HCT116 (cell line): ENCODE data around the gene PHKG2.

Experiments
- CBX3 ChIP-seq: IDR thresholded peaks from 2 replicates; pipeline ENCODE4 v1.6.1; 2012; ENCODE audit warnings: low read depth
- CEBPB ChIP-seq: IDR thresholded peaks from 2 replicates; pipeline ENCODE4 v1.6.1; 2012; ENCODE audit warnings: low read depth
- EZH2 ChIP-seq: fragments of 200-600 bp; sonication (generic); IDR thresholded peaks from 2 replicates; pipeline ENCODE4 v1.6.1; 2017; ENCODE audit warnings: antibody characterized with exemption, mixed run types
- EZH2phosphoT487 ChIP-seq: fragments of 200-600 bp; IDR thresholded peaks from 2 replicates; pipeline ENCODE4 v1.6.1; 2018; ENCODE audit warnings: antibody characterized with exemption, borderline replicate concordance
- SIN3A ChIP-seq: IDR thresholded peaks from 2 replicates; pipeline ENCODE4 v1.6.1; 2012; ENCODE audit warnings: low read depth
- TCF7L2 ChIP-seq: IDR thresholded peaks from 2 replicates; pipeline ENCODE4 v1.7.0; 2011; ENCODE audit warnings: borderline replicate concordance, inconsistent platforms; ENCODE audit not compliant: insufficient read depth, insufficient read length; ENCODE audit errors: extremely low read depth
- ZFX ChIP-seq: fragments of 450-650 bp; IDR thresholded peaks from 2 replicates; pipeline ENCODE4 v1.6.1; 2017
- ZNF274 ChIP-seq: fragments of 200-500 bp; sonication (Bioruptor generic); IDR thresholded peaks from 2 replicates; pipeline ENCODE4 v1.6.1; 2014; ENCODE audit warnings: mild to moderate bottlenecking, low read depth, low read length, inconsistent platforms
- TF ChIP-seq, protein P1 (sequence below), 3 experiments: fragments of 200-600 bp in 1 of 3; sonication (generic) in 1 of 3; IDR thresholded peaks in 2 of 3; conservative IDR thresholded peaks in 1 of 3; 2 replicates each; pipeline ENCODE4 v1.5.1; 2012 to 2017; ENCODE audit warnings: low read depth in 2 of 3, low read length in 2 of 3, antibody characterized with exemption in 1 of 3, borderline replicate concordance in 1 of 3, control low read depth in 1 of 3, mild to moderate bottlenecking in 1 of 3, mixed read lengths in 1 of 3, mixed run types in 1 of 3, moderate library complexity in 1 of 3; ENCODE audit not compliant: insufficient read depth in 1 of 3
- TF ChIP-seq, protein P2 (sequence below): IDR thresholded peaks from 2 replicates; pipeline ENCODE4 v1.6.1; 2012; ENCODE audit warnings: low read depth
- TF ChIP-seq, protein P3 (sequence below): IDR thresholded peaks from 2 replicates; pipeline ENCODE4 v1.6.1; 2012
- TF ChIP-seq, protein P4 (sequence below): IDR thresholded peaks from 2 replicates; pipeline ENCODE4 v1.6.1; 2012

- TF ChIP-seq, protein P1, sequence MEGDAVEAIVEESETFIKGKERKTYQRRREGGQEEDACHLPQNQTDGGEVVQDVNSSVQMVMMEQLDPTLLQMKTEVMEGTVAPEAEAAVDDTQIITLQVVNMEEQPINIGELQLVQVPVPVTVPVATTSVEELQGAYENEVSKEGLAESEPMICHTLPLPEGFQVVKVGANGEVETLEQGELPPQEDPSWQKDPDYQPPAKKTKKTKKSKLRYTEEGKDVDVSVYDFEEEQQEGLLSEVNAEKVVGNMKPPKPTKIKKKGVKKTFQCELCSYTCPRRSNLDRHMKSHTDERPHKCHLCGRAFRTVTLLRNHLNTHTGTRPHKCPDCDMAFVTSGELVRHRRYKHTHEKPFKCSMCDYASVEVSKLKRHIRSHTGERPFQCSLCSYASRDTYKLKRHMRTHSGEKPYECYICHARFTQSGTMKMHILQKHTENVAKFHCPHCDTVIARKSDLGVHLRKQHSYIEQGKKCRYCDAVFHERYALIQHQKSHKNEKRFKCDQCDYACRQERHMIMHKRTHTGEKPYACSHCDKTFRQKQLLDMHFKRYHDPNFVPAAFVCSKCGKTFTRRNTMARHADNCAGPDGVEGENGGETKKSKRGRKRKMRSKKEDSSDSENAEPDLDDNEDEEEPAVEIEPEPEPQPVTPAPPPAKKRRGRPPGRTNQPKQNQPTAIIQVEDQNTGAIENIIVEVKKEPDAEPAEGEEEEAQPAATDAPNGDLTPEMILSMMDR (IDR thresholded peaks at IDR 0.05 in 2 of 3, conservative IDR thresholded peaks at IDR 0.05 in 1 of 3; ENCODE audit: borderline replicate concordance in 1 of 3, insufficient read depth in 1 of 3, low read depth in 2 of 3, low read length in 2 of 3) = no peak
- TF ChIP-seq SIN3A = no peak
- TF ChIP-seq TCF7L2 = no peak
- TF ChIP-seq, protein P2, sequence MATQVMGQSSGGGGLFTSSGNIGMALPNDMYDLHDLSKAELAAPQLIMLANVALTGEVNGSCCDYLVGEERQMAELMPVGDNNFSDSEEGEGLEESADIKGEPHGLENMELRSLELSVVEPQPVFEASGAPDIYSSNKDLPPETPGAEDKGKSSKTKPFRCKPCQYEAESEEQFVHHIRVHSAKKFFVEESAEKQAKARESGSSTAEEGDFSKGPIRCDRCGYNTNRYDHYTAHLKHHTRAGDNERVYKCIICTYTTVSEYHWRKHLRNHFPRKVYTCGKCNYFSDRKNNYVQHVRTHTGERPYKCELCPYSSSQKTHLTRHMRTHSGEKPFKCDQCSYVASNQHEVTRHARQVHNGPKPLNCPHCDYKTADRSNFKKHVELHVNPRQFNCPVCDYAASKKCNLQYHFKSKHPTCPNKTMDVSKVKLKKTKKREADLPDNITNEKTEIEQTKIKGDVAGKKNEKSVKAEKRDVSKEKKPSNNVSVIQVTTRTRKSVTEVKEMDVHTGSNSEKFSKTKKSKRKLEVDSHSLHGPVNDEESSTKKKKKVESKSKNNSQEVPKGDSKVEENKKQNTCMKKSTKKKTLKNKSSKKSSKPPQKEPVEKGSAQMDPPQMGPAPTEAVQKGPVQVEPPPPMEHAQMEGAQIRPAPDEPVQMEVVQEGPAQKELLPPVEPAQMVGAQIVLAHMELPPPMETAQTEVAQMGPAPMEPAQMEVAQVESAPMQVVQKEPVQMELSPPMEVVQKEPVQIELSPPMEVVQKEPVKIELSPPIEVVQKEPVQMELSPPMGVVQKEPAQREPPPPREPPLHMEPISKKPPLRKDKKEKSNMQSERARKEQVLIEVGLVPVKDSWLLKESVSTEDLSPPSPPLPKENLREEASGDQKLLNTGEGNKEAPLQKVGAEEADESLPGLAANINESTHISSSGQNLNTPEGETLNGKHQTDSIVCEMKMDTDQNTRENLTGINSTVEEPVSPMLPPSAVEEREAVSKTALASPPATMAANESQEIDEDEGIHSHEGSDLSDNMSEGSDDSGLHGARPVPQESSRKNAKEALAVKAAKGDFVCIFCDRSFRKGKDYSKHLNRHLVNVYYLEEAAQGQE = no peak
- TF ChIP-seq, protein P3, sequence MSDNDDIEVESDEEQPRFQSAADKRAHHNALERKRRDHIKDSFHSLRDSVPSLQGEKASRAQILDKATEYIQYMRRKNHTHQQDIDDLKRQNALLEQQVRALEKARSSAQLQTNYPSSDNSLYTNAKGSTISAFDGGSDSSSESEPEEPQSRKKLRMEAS = no peak
- no peak for TF ChIP-seq EZH2phosphoT487
- TF ChIP-seq, protein P4, sequence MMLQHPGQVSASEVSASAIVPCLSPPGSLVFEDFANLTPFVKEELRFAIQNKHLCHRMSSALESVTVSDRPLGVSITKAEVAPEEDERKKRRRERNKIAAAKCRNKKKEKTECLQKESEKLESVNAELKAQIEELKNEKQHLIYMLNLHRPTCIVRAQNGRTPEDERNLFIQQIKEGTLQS = no peak
- no peak for TF ChIP-seq CEBPB
- TF ChIP-seq CBX3 = no peak
- no peak for TF ChIP-seq ZFX
- TF ChIP-seq EZH2 = no peak
- no peak for TF ChIP-seq ZNF274
These were observed 894 bp upstream of the PHKG2 start for GRCh38 chr16:30747331-30747730.
